Measurements from ENCODE around the gene CCDC185.

Gene CCDC185

DNA sequence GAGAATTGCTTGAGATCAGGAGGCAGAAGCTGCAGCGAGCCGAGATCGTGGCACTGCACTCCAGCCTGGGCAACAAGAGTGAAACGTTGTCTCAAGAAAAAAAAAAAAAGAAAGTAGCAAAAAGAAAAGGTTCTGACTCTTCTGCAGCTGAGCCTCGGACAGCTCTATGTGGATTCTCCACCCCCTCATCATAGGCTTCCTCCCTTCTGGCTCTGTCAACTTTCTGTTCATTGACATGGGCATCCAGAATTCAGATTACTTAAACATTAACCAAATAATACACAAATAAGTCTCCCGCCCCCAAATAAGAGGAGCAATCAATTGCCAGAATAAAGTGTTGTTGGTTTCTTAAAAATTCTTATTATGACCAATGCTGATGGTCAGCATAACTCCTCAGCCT is 39.3 kb upstream of the CCDC185 start (continued):
- no peak for TF ChIP-seq ZNF274 (IDR thresholded peaks at IDR 0.05; ENCODE audit: low read length)
- TF ChIP-seq ZNF274 (tag by site-specific recombination; IDR thresholded peaks at IDR 0.05; ENCODE audit: borderline replicate concordance), result no peak
- no peak for TF ChIP-seq MYNN (tag by site-specific recombination; IDR thresholded peaks at IDR 0.05; ENCODE audit: borderline replicate concordance)
- TF ChIP-seq ZNF404 (tag by site-specific recombination; IDR thresholded peaks at IDR 0.05), result no peak
- no peak for TF ChIP-seq SCRT1 (tag by site-specific recombination; IDR thresholded peaks at IDR 0.05; ENCODE audit: borderline replicate concordance)
- no peak for TF ChIP-seq ZNF571 (tag by site-specific recombination; IDR thresholded peaks at IDR 0.05)
- TF ChIP-seq ZBTB1 (tag by site-specific recombination; IDR thresholded peaks at IDR 0.05), result no peak

DNA sequence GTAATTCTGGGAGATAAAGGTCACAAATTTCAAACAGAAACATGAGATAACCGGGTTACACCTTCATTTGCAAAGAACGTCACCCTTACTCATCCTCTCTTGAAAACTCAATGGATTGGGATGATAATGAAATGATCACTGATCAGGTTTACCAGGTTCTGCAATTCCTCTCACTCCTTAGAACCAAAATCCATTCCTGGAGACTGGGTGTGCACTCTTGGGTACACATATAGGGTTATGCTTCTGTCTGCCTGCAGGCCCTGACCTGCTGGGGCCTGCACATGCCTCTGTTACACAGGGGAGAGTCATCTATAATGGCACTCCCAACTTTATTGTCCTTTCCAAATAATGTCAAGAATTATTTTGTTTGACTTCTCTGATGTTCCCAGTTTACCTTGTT is 37.5 kb upstream of the CCDC185 start:
- ChIA-PET POLR2A (no interaction called here), CTCF (interaction anchor here (0.7 to 1.6 kb wide), 4 partner anchors 256 to 328 kb away, joined by 3 to 4 read pairs (median 3); no protein-coding TSS in a partner anchor)
- no peak overlapping the region for H3K4me3 ChIP-seq (ENCODE audit: low read depth, low read length)
- no peaks in the 10 kb centered on the region for H3K36me3 ChIP-seq (ENCODE audit: control insufficient read depth in 2 of 2, insufficient read depth in 1 of 2, low read length in 2 of 2)
- no peaks in the 10 kb centered on the region for H3K4me1 ChIP-seq (ENCODE audit: control insufficient read depth, insufficient read depth, low read length)
- H3K27ac ChIP-seq (ENCODE audit: extremely low read depth, low read depth, low read length), result no peak overlapping the region
- TF ChIP-seq, protein P1, sequence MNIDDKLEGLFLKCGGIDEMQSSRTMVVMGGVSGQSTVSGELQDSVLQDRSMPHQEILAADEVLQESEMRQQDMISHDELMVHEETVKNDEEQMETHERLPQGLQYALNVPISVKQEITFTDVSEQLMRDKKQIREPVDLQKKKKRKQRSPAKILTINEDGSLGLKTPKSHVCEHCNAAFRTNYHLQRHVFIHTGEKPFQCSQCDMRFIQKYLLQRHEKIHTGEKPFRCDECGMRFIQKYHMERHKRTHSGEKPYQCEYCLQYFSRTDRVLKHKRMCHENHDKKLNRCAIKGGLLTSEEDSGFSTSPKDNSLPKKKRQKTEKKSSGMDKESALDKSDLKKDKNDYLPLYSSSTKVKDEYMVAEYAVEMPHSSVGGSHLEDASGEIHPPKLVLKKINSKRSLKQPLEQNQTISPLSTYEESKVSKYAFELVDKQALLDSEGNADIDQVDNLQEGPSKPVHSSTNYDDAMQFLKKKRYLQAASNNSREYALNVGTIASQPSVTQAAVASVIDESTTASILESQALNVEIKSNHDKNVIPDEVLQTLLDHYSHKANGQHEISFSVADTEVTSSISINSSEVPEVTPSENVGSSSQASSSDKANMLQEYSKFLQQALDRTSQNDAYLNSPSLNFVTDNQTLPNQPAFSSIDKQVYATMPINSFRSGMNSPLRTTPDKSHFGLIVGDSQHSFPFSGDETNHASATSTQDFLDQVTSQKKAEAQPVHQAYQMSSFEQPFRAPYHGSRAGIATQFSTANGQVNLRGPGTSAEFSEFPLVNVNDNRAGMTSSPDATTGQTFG (tag by site-specific recombination; IDR thresholded peaks at IDR 0.05; ENCODE audit: borderline replicate concordance), result no peak
- TF ChIP-seq ZIC2 (tag by site-specific recombination; IDR thresholded peaks at IDR 0.05) (no peak), ZNF404 (tag by site-specific recombination; IDR thresholded peaks at IDR 0.05) (no peak), ZNF621 (tag by site-specific recombination; IDR thresholded peaks at IDR 0.05) (no peak), ZNF600 (tag by site-specific recombination; IDR thresholded peaks at IDR 0.05) (no peak), SCRT1 (tag by site-specific recombination; IDR thresholded peaks at IDR 0.05; ENCODE audit: borderline replicate concordance) (no peak), ZNF140 (tag by site-specific recombination; IDR thresholded peaks at IDR 0.05) (no peak), BCL11B (tag by site-specific recombination; IDR thresholded peaks at IDR 0.05; ENCODE audit: low read depth) (no peak), ZNF701 (tag by site-specific recombination; IDR thresholded peaks at IDR 0.05) (no peak), SP2 (tag by site-specific recombination; IDR thresholded peaks at IDR 0.05) (no peak), ZNF37A (tag by site-specific recombination; IDR thresholded peaks at IDR 0.05) (no peak), ZNF335 (tag by site-specific recombination; conservative IDR thresholded peaks at IDR 0.05) (no peak), ZFP69B (tag by site-specific recombination; IDR thresholded peaks at IDR 0.05) (no peak), KLF10 (tag by site-specific recombination; IDR thresholded peaks at IDR 0.05) (no peak)
- TF ChIP-seq, protein P2, sequence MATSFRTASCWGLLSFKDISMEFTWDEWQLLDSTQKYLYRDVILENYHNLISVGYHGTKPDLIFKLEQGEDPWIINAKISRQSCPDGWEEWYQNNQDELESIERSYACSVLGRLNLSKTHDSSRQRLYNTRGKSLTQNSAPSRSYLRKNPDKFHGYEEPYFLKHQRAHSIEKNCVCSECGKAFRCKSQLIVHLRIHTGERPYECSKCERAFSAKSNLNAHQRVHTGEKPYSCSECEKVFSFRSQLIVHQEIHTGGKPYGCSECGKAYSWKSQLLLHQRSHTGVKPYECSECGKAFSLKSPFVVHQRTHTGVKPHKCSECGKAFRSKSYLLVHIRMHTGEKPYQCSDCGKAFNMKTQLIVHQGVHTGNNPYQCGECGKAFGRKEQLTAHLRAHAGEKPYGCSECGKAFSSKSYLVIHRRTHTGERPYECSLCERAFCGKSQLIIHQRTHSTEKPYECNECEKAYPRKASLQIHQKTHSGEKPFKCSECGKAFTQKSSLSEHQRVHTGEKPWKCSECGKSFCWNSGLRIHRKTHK (tag by site-specific recombination; IDR thresholded peaks at IDR 0.05), result no peak
- TF ChIP-seq, protein P3, sequence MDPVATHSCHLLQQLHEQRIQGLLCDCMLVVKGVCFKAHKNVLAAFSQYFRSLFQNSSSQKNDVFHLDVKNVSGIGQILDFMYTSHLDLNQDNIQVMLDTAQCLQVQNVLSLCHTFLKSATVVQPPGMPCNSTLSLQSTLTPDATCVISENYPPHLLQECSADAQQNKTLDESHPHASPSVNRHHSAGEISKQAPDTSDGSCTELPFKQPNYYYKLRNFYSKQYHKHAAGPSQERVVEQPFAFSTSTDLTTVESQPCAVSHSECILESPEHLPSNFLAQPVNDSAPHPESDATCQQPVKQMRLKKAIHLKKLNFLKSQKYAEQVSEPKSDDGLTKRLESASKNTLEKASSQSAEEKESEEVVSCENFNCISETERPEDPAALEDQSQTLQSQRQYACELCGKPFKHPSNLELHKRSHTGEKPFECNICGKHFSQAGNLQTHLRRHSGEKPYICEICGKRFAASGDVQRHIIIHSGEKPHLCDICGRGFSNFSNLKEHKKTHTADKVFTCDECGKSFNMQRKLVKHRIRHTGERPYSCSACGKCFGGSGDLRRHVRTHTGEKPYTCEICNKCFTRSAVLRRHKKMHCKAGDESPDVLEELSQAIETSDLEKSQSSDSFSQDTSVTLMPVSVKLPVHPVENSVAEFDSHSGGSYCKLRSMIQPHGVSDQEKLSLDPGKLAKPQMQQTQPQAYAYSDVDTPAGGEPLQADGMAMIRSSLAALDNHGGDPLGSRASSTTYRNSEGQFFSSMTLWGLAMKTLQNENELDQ (tag by site-specific recombination; IDR thresholded peaks at IDR 0.05; ENCODE audit: low read depth), result no peak
- TF ChIP-seq, protein P4, sequence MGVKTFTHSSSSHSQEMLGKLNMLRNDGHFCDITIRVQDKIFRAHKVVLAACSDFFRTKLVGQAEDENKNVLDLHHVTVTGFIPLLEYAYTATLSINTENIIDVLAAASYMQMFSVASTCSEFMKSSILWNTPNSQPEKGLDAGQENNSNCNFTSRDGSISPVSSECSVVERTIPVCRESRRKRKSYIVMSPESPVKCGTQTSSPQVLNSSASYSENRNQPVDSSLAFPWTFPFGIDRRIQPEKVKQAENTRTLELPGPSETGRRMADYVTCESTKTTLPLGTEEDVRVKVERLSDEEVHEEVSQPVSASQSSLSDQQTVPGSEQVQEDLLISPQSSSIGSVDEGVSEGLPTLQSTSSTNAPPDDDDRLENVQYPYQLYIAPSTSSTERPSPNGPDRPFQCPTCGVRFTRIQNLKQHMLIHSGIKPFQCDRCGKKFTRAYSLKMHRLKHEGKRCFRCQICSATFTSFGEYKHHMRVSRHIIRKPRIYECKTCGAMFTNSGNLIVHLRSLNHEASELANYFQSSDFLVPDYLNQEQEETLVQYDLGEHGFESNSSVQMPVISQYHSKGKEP (tag by site-specific recombination; IDR thresholded peaks at IDR 0.05), result no peak
- TF ChIP-seq, protein P5, sequence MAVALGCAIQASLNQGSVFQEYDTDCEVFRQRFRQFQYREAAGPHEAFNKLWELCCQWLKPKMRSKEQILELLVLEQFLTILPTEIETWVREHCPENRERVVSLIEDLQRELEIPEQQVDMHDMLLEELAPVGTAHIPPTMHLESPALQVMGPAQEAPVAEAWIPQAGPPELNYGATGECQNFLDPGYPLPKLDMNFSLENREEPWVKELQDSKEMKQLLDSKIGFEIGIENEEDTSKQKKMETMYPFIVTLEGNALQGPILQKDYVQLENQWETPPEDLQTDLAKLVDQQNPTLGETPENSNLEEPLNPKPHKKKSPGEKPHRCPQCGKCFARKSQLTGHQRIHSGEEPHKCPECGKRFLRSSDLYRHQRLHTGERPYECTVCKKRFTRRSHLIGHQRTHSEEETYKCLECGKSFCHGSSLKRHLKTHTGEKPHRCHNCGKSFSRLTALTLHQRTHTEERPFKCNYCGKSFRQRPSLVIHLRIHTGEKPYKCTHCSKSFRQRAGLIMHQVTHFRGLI (tag by site-specific recombination; IDR thresholded peaks at IDR 0.05), result no peak
- H3K9me3 ChIP-seq (ENCODE audit: control insufficient read depth, insufficient read depth, low read depth, low read length), result no peaks in the 10 kb centered on the region

Data from HEK293 (cell line).